Tibial nerve (tissue), 4 donors: ENCODE results near the gene SKAP1. TPM values are rescaled to one million over a fixed set of nuclear protein-coding genes. Genes with fewer than 3 reads are reported as not detected.

ENCODE experiments used
- DNase-seq, 2 donors: peaks; one replicate each; pipeline ENCODE4 v3.0.0-alpha.2; 2019; ENCODE audit warnings: low spot score in 2 of 2
- H3K27ac ChIP-seq, 4 donors: fragments of 200-600 bp; sonication (generic) in 3 of 4; one replicate each; pipeline ENCODE4 v1.5.1; 2017 to 2019; ENCODE audit warnings: mild to moderate bottlenecking in 1 of 4
- H3K27me3 ChIP-seq, 2 donors: fragments of 200-600 bp; sonication (generic) in 1 of 2; one replicate each; pipeline versions ENCODE4 v1.5.1 to v1.6.0; 2017 to 2019
- H3K36me3 ChIP-seq, 3 donors: fragments of 200-600 bp; sonication (generic); one replicate each; pipeline ENCODE4 v1.5.1; 2018 to 2019
- H3K4me1 ChIP-seq, 4 donors: fragments of 200-600 bp; sonication (generic) in 3 of 4; one replicate each; pipeline ENCODE4 v1.5.1; 2017 to 2019
- H3K4me3 ChIP-seq, 4 donors: fragments of 200-600 bp; sonication (generic) in 3 of 4; one replicate each; pipeline ENCODE4 v1.5.1; 2017 to 2019; ENCODE audit warnings: mild to moderate bottlenecking in 1 of 4, moderate library complexity in 1 of 4
- H3K9me3 ChIP-seq, 4 donors: fragments of 200-600 bp; sonication (generic) in 3 of 4; one replicate each; pipeline ENCODE4 v1.5.1; 2017 to 2019
- EP300 ChIP-seq, 2 donors: sonication (generic); formaldehyde crosslinking; IDR thresholded peaks; one replicate each; pipeline ENCODE4 v1.6.1; 2017; ENCODE audit warnings: antibody characterized with exemption in 2 of 2, mild to moderate bottlenecking in 1 of 2
- POLR2A ChIP-seq, 2 donors: fragments of 450-650 bp; IDR thresholded peaks; one replicate each; pipeline ENCODE4 v1.6.1; 2017; ENCODE audit warnings: antibody characterized with exemption in 2 of 2, mild to moderate bottlenecking in 2 of 2, moderate library complexity in 2 of 2
- WGBS, 2 donors: methylation state at CpG; one replicate each; pipeline ENCODE4 v1.1.5; 2018; 5-methylcytosine and 5-hydroxymethylcytosine counted together
- total RNA-seq, 4 donors: library from RNA; depleted of rRNA; stranded (reverse); fragments of >200 nt; gene quantifications; one replicate each; pipeline ENCODE4 v1.1.0, GENCODE V29; 2016
- TF ChIP-seq, protein P1 (sequence below), 5 experiments: fragments of 200-600 bp in 3 of 5; fragments of 450-650 bp in 2 of 5; sonication (generic) in 3 of 5; IDR thresholded peaks; one replicate each; pipeline ENCODE4 v1.5.1; 2016 to 2019; ENCODE audit warnings: antibody characterized with exemption in 5 of 5, mild to moderate bottlenecking in 3 of 5, moderate library complexity in 2 of 5

Gene SKAP1
- total RNA-seq, 4 donors from 2014 or later = 0.59 to 2.0 (median 1.3) TPM

- TF ChIP-seq EP300 (IDR thresholded peaks at IDR 0.05) = no peak
- TF ChIP-seq, protein P1, sequence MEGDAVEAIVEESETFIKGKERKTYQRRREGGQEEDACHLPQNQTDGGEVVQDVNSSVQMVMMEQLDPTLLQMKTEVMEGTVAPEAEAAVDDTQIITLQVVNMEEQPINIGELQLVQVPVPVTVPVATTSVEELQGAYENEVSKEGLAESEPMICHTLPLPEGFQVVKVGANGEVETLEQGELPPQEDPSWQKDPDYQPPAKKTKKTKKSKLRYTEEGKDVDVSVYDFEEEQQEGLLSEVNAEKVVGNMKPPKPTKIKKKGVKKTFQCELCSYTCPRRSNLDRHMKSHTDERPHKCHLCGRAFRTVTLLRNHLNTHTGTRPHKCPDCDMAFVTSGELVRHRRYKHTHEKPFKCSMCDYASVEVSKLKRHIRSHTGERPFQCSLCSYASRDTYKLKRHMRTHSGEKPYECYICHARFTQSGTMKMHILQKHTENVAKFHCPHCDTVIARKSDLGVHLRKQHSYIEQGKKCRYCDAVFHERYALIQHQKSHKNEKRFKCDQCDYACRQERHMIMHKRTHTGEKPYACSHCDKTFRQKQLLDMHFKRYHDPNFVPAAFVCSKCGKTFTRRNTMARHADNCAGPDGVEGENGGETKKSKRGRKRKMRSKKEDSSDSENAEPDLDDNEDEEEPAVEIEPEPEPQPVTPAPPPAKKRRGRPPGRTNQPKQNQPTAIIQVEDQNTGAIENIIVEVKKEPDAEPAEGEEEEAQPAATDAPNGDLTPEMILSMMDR (IDR thresholded peaks at IDR 0.05) = no peak
- TF ChIP-seq POLR2A (IDR thresholded peaks at IDR 0.05) = no peak
- 60 to 72% methylated on average over 14 of the region's 14 CpGs for WGBS, 2 donors
- no peak for DNase-seq
- H3K27me3 ChIP-seq = peaks cover 0 to 62% of the 10 kb centered on the region in 2 donors
- no peaks in the 10 kb centered on the region for H3K4me1 ChIP-seq
- no peak overlapping the region for H3K27ac ChIP-seq
- H3K9me3 ChIP-seq = no peaks in the 10 kb centered on the region
- no peak overlapping the region for H3K4me3 ChIP-seq
- no peaks in the 10 kb centered on the region for H3K36me3 ChIP-seq
Observed at GRCh38 chr17:48148029-48148770, 281.8 kb downstream of the SKAP1 start.

DNA sequence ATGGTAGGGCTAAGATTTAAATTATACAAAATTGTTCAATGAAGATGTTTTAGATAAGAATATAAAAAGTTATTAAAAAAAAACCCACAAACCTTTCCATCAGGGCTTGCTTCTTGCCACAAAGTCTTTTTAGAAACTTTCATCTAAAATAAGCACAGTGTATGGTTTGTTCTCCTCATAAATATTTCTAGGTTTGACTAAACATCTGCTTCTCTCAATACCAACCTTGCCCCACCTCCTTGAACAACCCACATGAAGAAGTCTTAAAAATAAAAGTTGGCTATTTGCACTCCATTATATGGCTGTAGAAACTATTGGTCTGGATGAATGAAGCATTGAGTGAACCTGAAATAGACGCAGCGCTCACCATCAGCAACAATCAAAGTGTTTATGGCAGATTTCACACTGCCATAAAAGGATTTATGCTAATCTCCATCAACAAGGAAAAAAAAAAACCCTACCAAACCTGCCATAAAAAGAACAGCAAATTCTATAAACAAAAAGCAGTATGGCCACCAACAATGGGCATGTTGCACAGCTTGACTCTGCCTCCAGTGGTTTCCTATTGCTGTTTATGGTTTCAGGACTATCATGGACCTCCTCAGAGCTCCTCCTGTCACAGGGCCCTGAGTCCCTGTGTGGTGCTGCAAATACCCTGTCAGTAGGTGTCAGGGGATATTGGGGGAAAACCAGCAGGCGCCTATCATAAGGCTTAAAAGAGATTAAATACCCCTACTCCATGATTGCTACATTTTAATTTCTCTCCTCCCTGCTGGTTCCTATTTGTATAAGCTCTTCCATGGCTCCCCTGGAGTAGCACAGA lies 284.8 kb downstream of the SKAP1 start:
- no peaks in the 10 kb centered on the region for H3K9me3 ChIP-seq
- H3K4me3 ChIP-seq = no peak overlapping the region
- peaks cover 0 to 33% of the 10 kb centered on the region in 2 donors for H3K27me3 ChIP-seq
- H3K36me3 ChIP-seq = no peaks in the 10 kb centered on the region
- H3K27ac ChIP-seq = no peak overlapping the region
- TF ChIP-seq, protein P1 (IDR thresholded peaks at IDR 0.05) = no peak
- TF ChIP-seq POLR2A (IDR thresholded peaks at IDR 0.05) (no peak), EP300 (IDR thresholded peaks at IDR 0.05) (no peak)
- no peaks in the 10 kb centered on the region for H3K4me1 ChIP-seq
- WGBS, 2 donors = 90 to 91% methylated on average over 3 of the region's 3 CpGs
- DNase-seq = no peak

DNA sequence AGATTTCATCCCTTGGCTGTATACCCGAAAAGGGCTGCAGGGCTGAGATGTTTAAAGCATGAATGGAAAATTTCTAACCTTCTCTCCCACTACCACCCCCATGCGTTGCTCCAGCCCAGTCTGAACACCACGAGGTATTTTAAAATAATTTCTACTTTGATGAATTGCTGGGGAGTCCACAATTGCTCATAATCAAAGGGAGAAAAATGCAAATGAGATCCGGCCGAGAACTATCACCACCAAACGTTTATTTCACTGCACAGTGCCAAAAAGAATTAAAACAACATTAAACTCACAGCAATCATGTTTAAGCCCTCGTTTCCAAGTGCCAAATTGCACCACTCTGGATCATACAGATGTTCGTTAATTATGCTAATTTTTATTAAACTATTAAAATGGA lies 285.8 kb downstream of the SKAP1 start:
- peaks cover 0 to 23% of the 10 kb centered on the region in 2 donors for H3K27me3 ChIP-seq
- whole genome bisulfite sequencing, 2 donors = 44 to 51% methylated on average over 8 of the region's 8 CpGs
- TF ChIP-seq POLR2A (IDR thresholded peaks at IDR 0.05) (no peak), EP300 (IDR thresholded peaks at IDR 0.05) (no peak)
- TF ChIP-seq, protein P1 (IDR thresholded peaks at IDR 0.05) = no peak

DNA sequence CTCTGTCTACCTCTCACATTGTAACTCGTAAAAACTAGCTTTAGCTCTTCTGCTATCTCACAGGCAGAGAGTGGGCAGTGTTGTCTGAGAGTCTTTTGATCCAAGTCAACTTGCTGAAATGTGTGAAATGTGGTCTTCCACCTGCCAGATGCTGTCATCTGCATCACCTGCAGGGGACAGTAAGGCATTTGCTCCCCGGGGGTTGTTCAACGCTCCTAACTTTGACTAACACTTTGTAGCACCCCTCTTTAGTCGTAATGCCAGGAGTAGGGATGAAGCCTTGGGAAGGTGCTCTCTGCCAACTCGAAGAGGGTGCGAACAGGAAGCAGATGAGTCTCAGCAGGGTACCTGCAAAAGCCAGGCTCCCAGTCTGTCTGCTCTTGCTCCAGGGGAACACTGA lies 286.4 kb downstream of the SKAP1 start:
- H3K4me1 ChIP-seq = no peaks in the 10 kb centered on the region
- TF ChIP-seq POLR2A (IDR thresholded peaks at IDR 0.05) = no peak
- H3K27me3 ChIP-seq = peaks cover 0 to 17% of the 10 kb centered on the region in 2 donors
- H3K4me3 ChIP-seq = no peak overlapping the region
- no peak overlapping the region for H3K27ac ChIP-seq
- no peaks in the 10 kb centered on the region for H3K9me3 ChIP-seq
- H3K36me3 ChIP-seq = no peaks in the 10 kb centered on the region
- no peak for DNase-seq
- 39 to 44% methylated on average over 5 to 6 of the region's 6 CpGs for WGBS, 2 donors

More for the DNA sequence above, 285.8 kb downstream of the SKAP1 start:
- Histone ChIP-seq H3K27ac (no peak overlapping the region), H3K4me3 (no peak overlapping the region), H3K36me3 (no peaks in the 10 kb centered on the region), H3K4me1 (no peaks in the 10 kb centered on the region), H3K9me3 (no peaks in the 10 kb centered on the region)
- DNase-seq = no peak

DNA sequence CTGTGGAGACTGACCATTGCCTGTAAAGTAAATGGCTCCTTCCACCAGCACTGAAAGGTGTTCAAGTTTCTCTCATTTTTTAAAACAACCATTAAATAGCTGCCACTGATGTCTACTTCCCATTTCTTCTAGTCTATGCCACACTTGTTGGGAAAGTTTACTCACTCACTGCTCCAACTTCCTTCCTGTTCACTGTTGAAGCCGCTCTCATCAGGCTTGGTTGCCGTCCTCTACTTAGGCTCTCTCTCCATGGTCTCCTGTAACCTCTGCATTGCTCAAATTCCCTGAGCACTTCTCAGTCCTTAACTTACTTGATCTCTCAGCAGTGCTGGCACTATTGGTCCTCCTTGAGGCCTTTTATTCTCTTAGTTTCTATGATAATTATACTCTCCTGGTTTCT lies 290.1 kb downstream of the SKAP1 start:
- Histone ChIP-seq H3K36me3 (no peaks in the 10 kb centered on the region), H3K27ac (peak overlapping the region in 1 of 4 donors; percentile 11), H3K4me3 (no peak overlapping the region), H3K4me1 (no peaks in the 10 kb centered on the region), H3K27me3 (peaks cover 0 to 6% of the 10 kb centered on the region in 2 donors), H3K9me3 (no peaks in the 10 kb centered on the region)
- no peak for DNase-seq
- WGBS, 2 donors = 42 to 52% methylated on average over 2 of the region's 2 CpGs
- TF ChIP-seq POLR2A (IDR thresholded peaks at IDR 0.05) (no peak), EP300 (IDR thresholded peaks at IDR 0.05) (peak in 1 of 2 donors; percentile 36)

- 60 to 62% methylated on average over 1 of the region's 1 CpG for WGBS, 2 donors
- Histone ChIP-seq H3K4me1 (no peaks in the 10 kb centered on the region), H3K9me3 (no peaks in the 10 kb centered on the region), H3K27me3 (no peaks in the 10 kb centered on the region), H3K27ac (no peak overlapping the region), H3K4me3 (no peak overlapping the region), H3K36me3 (no peaks in the 10 kb centered on the region)
- no peak for DNase-seq
- TF ChIP-seq EP300 (IDR thresholded peaks at IDR 0.05) (no peak), POLR2A (IDR thresholded peaks at IDR 0.05) (no peak)
- TF ChIP-seq, protein P1 (IDR thresholded peaks at IDR 0.05) = no peak
Observed at GRCh38 chr17:48137656-48138055, 292.4 kb downstream of the SKAP1 start.
